ENCODE results near the gene VPS26C. TPM values are rescaled to one million over a fixed set of nuclear protein-coding genes. Genes with fewer than 3 reads are reported as not detected.

VPS26C gene
- total and polyA plus RNA-seq, 2 of the 13 experiments (the other 11 are each of a cell fraction or from before 2014, with no cell fraction given), result 30.3 to 39.7 TPM

GRCh38 chr21:37220981-37221664 is 46.0 kb downstream of the VPS26C start (continued):
- TF ChIP-seq, protein P1, sequence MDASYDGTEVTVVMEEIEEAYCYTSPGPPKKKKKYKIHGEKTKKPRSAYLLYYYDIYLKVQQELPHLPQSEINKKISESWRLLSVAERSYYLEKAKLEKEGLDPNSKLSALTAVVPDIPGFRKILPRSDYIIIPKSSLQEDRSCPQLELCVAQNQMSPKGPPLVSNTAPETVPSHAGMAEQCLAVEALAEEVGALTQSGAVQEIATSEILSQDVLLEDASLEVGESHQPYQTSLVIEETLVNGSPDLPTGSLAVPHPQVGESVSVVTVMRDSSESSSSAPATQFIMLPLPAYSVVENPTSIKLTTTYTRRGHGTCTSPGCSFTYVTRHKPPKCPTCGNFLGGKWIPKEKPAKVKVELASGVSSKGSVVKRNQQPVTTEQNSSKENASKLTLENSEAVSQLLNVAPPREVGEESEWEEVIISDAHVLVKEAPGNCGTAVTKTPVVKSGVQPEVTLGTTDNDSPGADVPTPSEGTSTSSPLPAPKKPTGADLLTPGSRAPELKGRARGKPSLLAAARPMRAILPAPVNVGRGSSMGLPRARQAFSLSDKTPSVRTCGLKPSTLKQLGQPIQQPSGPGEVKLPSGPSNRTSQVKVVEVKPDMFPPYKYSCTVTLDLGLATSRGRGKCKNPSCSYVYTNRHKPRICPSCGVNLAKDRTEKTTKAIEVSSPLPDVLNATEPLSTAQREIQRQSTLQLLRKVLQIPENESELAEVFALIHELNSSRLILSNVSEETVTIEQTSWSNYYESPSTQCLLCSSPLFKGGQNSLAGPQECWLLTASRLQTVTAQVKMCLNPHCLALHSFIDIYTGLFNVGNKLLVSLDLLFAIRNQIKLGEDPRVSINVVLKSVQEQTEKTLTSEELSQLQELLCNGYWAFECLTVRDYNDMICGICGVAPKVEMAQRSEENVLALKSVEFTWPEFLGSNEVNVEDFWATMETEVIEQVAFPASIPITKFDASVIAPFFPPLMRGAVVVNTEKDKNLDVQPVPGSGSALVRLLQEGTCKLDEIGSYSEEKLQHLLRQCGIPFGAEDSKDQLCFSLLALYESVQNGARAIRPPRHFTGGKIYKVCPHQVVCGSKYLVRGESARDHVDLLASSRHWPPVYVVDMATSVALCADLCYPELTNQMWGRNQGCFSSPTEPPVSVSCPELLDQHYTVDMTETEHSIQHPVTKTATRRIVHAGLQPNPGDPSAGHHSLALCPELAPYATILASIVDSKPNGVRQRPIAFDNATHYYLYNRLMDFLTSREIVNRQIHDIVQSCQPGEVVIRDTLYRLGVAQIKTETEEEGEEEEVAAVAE (CRISPR knock-in tag; IDR thresholded peaks at IDR 0.05; ENCODE audit: borderline replicate concordance), result peak; percentile 67; the same call in 1 of the 2 replicates
- TF ChIP-seq, protein P2, sequence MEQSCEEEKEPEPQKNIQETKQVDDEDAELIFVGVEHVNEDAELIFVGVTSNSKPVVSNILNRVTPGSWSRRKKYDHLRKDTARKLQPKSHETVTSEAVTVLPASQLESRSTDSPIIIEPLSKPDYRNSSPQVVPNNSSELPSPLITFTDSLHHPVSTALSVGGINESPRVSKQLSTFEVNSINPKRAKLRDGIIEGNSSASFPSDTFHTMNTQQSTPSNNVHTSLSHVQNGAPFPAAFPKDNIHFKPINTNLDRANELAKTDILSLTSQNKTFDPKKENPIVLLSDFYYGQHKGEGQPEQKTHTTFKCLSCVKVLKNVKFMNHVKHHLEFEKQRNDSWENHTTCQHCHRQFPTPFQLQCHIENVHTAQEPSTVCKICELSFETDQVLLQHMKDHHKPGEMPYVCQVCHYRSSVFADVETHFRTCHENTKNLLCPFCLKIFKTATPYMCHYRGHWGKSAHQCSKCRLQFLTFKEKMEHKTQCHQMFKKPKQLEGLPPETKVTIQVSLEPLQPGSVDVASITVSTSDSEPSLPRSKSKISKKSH (CRISPR knock-in tag; IDR thresholded peaks at IDR 0.05; ENCODE audit: borderline replicate concordance), result peak; percentile 80; the same call in 1 of the 2 replicates
- no peak for TF ChIP-seq HCFC1 (IDR thresholded peaks at IDR 0.05; ENCODE audit: low read depth, low read length)
- peak; percentile 81; the same call in 1 of the 2 replicates for TF ChIP-seq ZNF782 (CRISPR knock-in tag; IDR thresholded peaks at IDR 0.05; ENCODE audit: borderline replicate concordance)
- no peak for TF ChIP-seq JUNB (CRISPR knock-in tag; IDR thresholded peaks at IDR 0.05; ENCODE audit: borderline replicate concordance)
- 0 out of 2 replicates have a peak, but pooled peaks have one; percentile 4 for TF ChIP-seq AHDC1 (CRISPR knock-in tag; IDR thresholded peaks at IDR 0.05; ENCODE audit: borderline replicate concordance)
- no peak for TF ChIP-seq FOXK2 (IDR thresholded peaks at IDR 0.05)
- TF ChIP-seq, protein P3, sequence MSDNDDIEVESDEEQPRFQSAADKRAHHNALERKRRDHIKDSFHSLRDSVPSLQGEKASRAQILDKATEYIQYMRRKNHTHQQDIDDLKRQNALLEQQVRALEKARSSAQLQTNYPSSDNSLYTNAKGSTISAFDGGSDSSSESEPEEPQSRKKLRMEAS (IDR thresholded peaks at IDR 0.05), result peak; percentile 97
- TF ChIP-seq, protein P4, sequence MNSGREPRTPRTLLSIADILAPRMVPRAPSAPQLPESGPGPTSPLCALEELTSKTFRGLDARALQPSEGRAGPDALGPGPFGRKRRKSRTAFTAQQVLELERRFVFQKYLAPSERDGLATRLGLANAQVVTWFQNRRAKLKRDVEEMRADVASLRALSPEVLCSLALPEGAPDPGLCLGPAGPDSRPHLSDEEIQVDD (CRISPR knock-in tag; IDR thresholded peaks at IDR 0.05; ENCODE audit: borderline replicate concordance), result 0 out of 2 replicates have a peak, but pooled peaks have one; percentile 21
- TF ChIP-seq ZNF839 (CRISPR knock-in tag; IDR thresholded peaks at IDR 0.05; ENCODE audit: borderline replicate concordance), result no peak
- peak; percentile 45; the same call in 1 of the 2 replicates for TF ChIP-seq ZNF441 (CRISPR knock-in tag; IDR thresholded peaks at IDR 0.05; ENCODE audit: borderline replicate concordance)
- no peak for TF ChIP-seq ZNF841 (CRISPR knock-in tag; IDR thresholded peaks at IDR 0.05; ENCODE audit: borderline replicate concordance)
- TF ChIP-seq ZBTB8A (CRISPR knock-in tag; IDR thresholded peaks at IDR 0.05; ENCODE audit: borderline replicate concordance, low read depth), result peak; percentile 54; the same call in 1 of the 2 replicates
- peak; percentile 89 for TF ChIP-seq ZNF772 (CRISPR knock-in tag; IDR thresholded peaks at IDR 0.05)
- TF ChIP-seq ELF1 (CRISPR knock-in tag; IDR thresholded peaks at IDR 0.05), result peak; percentile 98
- peak; percentile 86; the same call in 1 of the 2 replicates for TF ChIP-seq FIP1L1 (IDR thresholded peaks at IDR 0.05; ENCODE audit: borderline replicate concordance, insufficient read depth, low read depth, low read length)

All from HepG2 (cell line).